Osteoblast (primary cell): ENCODE data around the gene PHF3. TPM values are rescaled to one million over a fixed set of nuclear protein-coding genes. Genes with fewer than 3 reads are reported as not detected.

Experiments
- DNase-seq: peaks from one replicate; pipeline ENCODE4 v3.0.0; 2011; ENCODE audit warnings: low spot score, mixed read lengths; ENCODE audit not compliant: insufficient read length; ENCODE audit errors: missing footprints
- H2AFZ ChIP-seq: 2 replicates; pipeline ENCODE4 v1.6.0; 2011; ENCODE audit warnings: mild to moderate bottlenecking, low read length
- H3K27ac ChIP-seq: 2 replicates; pipeline ENCODE4 v1.5.1; 2011; ENCODE audit warnings: mild to moderate bottlenecking, low read depth, low read length, moderate library complexity
- H3K27me3 ChIP-seq: 2 replicates; pipeline ENCODE4 v1.6.0; 2012; ENCODE audit warnings: mild to moderate bottlenecking, control low read depth, inconsistent platforms, low read length, moderate library complexity; ENCODE audit not compliant: insufficient read depth
- H3K36me3 ChIP-seq: 2 replicates; pipeline ENCODE4 v1.5.1; 2011; ENCODE audit warnings: mild to moderate bottlenecking, low read length, control low read depth, moderate library complexity; ENCODE audit not compliant: insufficient read depth
- H3K4me1 ChIP-seq: 2 replicates; pipeline ENCODE4 v1.5.1; 2011; ENCODE audit warnings: mild to moderate bottlenecking, low read length, control low read depth, moderate library complexity; ENCODE audit not compliant: insufficient read depth
- H3K4me2 ChIP-seq: 2 replicates; pipeline ENCODE4 v1.6.0; 2011; ENCODE audit warnings: mild to moderate bottlenecking, low read length; ENCODE audit not compliant: insufficient read depth
- H3K4me3 ChIP-seq: fragments of 200-600 bp; sonication (generic); 3 replicates; pipeline ENCODE4 v1.5.1; 2012; ENCODE audit warnings: mild to moderate bottlenecking, low read length, inconsistent platforms; ENCODE audit not compliant: insufficient read depth
- H3K79me2 ChIP-seq: 2 replicates; pipeline ENCODE4 v1.6.0; 2012; ENCODE audit warnings: mild to moderate bottlenecking, low read length, control low read depth, inconsistent platforms; ENCODE audit not compliant: insufficient read depth
- H3K9me3 ChIP-seq: 2 replicates; pipeline ENCODE4 v1.5.1; 2011; ENCODE audit warnings: low read depth, low read length, control low read depth
- H4K20me1 ChIP-seq: 2 replicates; pipeline ENCODE4 v1.6.0; 2012; ENCODE audit warnings: mild to moderate bottlenecking, low read length, control low read depth; ENCODE audit not compliant: insufficient read depth
- CTCF ChIP-seq: IDR thresholded peaks from 2 replicates; pipeline ENCODE4 v1.5.1; 2011; ENCODE audit warnings: mild to moderate bottlenecking, low read depth, low read length, moderate library complexity; ENCODE audit errors: extremely low read depth
- total RNA-seq: library from RNA; depleted of rRNA; stranded (reverse); fragments of >200 nt; gene quantifications from 2 replicates; pipeline ENCODE4 v1.2.3, GENCODE V29; 2012

The PHF3 gene
- total RNA-seq, 1 donor: 76.7 TPM

GRCh38 chr6:63624091-63624490, 11.5 kb upstream of the PHF3 start:
- no peak overlapping the region for H3K4me3 ChIP-seq
- TF ChIP-seq CTCF: no peak
- no peaks in the 10 kb centered on the region for H3K36me3 ChIP-seq
- no peak overlapping the region for H3K27ac ChIP-seq
- DNase-seq: no peak
- no peaks in the 10 kb centered on the region for H3K9me3 ChIP-seq
- no peaks in the 10 kb centered on the region for H3K79me2 ChIP-seq
- H4K20me1 ChIP-seq: no peaks in the 10 kb centered on the region
- H3K4me1 ChIP-seq: no peaks in the 10 kb centered on the region
- H2AFZ ChIP-seq: no peak overlapping the region
- peaks cover 6% of the 10 kb centered on the region for H3K27me3 ChIP-seq
- H3K4me2 ChIP-seq: no peak overlapping the region

- Histone ChIP-seq H2AFZ (no peak overlapping the region), H3K27me3 (peaks cover 23% of the 10 kb centered on the region), H4K20me1 (no peaks in the 10 kb centered on the region), H3K9me3 (no peaks in the 10 kb centered on the region), H3K27ac (no peak overlapping the region), H3K79me2 (no peaks in the 10 kb centered on the region), H3K4me3 (no peak overlapping the region), H3K4me2 (no peak overlapping the region), H3K36me3 (no peaks in the 10 kb centered on the region), H3K4me1 (peaks cover 4% of the 10 kb centered on the region)
- TF ChIP-seq CTCF: no peak
- no peak for DNase-seq
Measured at GRCh38 chr6:63630466-63630865, 5.1 kb upstream of the PHF3 start.

- Histone ChIP-seq H3K4me1 (peaks cover 17% of the 10 kb centered on the region), H3K27me3 (peaks cover 17% of the 10 kb centered on the region), H3K4me2 (peak overlapping the region; percentile 90), H3K79me2 (peaks cover 35% of the 10 kb centered on the region), H4K20me1 (peaks cover 26% of the 10 kb centered on the region), H3K9me3 (no peaks in the 10 kb centered on the region), H3K36me3 (no peaks in the 10 kb centered on the region), H2AFZ (peak overlapping the region; percentile 67), H3K4me3 (no peak overlapping the region), H3K27ac (no peak overlapping the region)
- TF ChIP-seq CTCF: no peak
- no peak for DNase-seq
Measured at GRCh38 chr6:63634630-63635029, 972 bp upstream of the PHF3 start.

- H3K4me3 ChIP-seq: peak overlapping the region; percentile 93
- H3K4me2 ChIP-seq: peak overlapping the region; percentile 90
- no peaks in the 10 kb centered on the region for H3K36me3 ChIP-seq
- H3K79me2 ChIP-seq: peaks cover 41% of the 10 kb centered on the region
- no peak for DNase-seq
- TF ChIP-seq CTCF: no peak
- H4K20me1 ChIP-seq: peaks cover 31% of the 10 kb centered on the region
- peaks cover 22% of the 10 kb centered on the region for H3K4me1 ChIP-seq
- H2AFZ ChIP-seq: peak overlapping the region; percentile 93
- H3K27ac ChIP-seq: no peak overlapping the region
- peaks cover 17% of the 10 kb centered on the region for H3K27me3 ChIP-seq
- no peaks in the 10 kb centered on the region for H3K9me3 ChIP-seq
Measured at GRCh38 chr6:63635215-63635587, 401 bp upstream of the PHF3 start.
